K562 (cell line): ENCODE measurements around the gene PRDX2. TPM values are rescaled to one million over a fixed set of nuclear protein-coding genes. Genes with fewer than 3 reads are reported as not detected.

ENCODE experiments used
- BCOR ChIP-seq: fragments of 450-650 bp; IDR thresholded peaks from 2 replicates; pipeline ENCODE4 v1.6.1; 2016
- CTBP1 ChIP-seq: fragments of 450-650 bp; IDR thresholded peaks from 2 replicates; pipeline ENCODE4 v1.6.1; 2016; ENCODE audit warnings: borderline replicate concordance
- EP300 ChIP-seq: IDR thresholded peaks from 2 replicates; pipeline ENCODE4 v1.6.1; 2012; ENCODE audit warnings: low read length, improper control_type of control experiment
- ETV5 ChIP-seq: sonication (generic); formaldehyde crosslinking; IDR thresholded peaks from 2 replicates; pipeline ENCODE4 v1.4.0; 2020; ENCODE audit warnings: low read depth, mild to moderate bottlenecking, missing genetic modification reagents
- L3MBTL2 ChIP-seq: fragments of 450-650 bp; IDR thresholded peaks from 2 replicates; pipeline ENCODE4 v1.6.1; 2016; ENCODE audit warnings: mild to moderate bottlenecking, moderate library complexity
- MYNN ChIP-seq, 2 experiments: sonication (generic); formaldehyde crosslinking in 1 of 2; IDR thresholded peaks; 2 replicates each; pipeline versions ENCODE4 v1.5.0 to v1.6.1; 2016 to 2020; ENCODE audit warnings: antibody characterized with exemption in 1 of 2, missing genetic modification reagents in 1 of 2
- POLR2G ChIP-seq: fragments of 200-400 bp; formaldehyde crosslinking; IDR thresholded peaks from 2 replicates; pipeline ENCODE4 v1.6.1; 2017; ENCODE audit warnings: low read depth, mild to moderate bottlenecking, antibody characterized with exemption, low read length, moderate library complexity
- REST ChIP-seq, 2 experiments: fragments of 450-650 bp; formaldehyde crosslinking in 1 of 2; IDR thresholded peaks; 2 replicates each; pipeline versions ENCODE4 v1.4.0 to v1.6.1; 2014 to 2020; ENCODE audit warnings: mild to moderate bottlenecking in 2 of 2, borderline replicate concordance in 1 of 2, low read depth in 1 of 2
- TFE3 ChIP-seq: fragments of 450-650 bp; formaldehyde crosslinking; IDR thresholded peaks from 2 replicates; pipeline ENCODE4 v1.4.0; 2020; ENCODE audit warnings: mild to moderate bottlenecking, mixed read lengths
- USF1 ChIP-seq: sonication (generic); formaldehyde crosslinking; IDR thresholded peaks from 2 replicates; pipeline ENCODE4 v1.9.0; 2022; ENCODE audit warnings: mild to moderate bottlenecking, missing genetic modification reagents
- XRCC5 ChIP-seq: fragments of 200-400 bp; formaldehyde crosslinking; IDR thresholded peaks from 2 replicates; pipeline ENCODE4 v1.6.1; 2017; ENCODE audit warnings: low read depth, mild to moderate bottlenecking, low read length
- ZBTB33 ChIP-seq: sonication (generic); formaldehyde crosslinking; IDR thresholded peaks from 2 replicates; pipeline ENCODE4 v1.8.1; 2023; ENCODE audit warnings: mild to moderate bottlenecking, missing genetic modification reagents
- polyA plus RNA-seq, 8 experiments: library from polyadenylated mRNA; depleted of rRNA in 4 of 8; stranded (reverse) in 5 of 8; unstranded in 3 of 8; fragments of >200 nt; fragmentation: Nextera tagmentation in 2 of 8; fragmentation: Illumina TruSeq in 1 of 8; extraction: Ambion mirVana in 2 of 8; extraction: Trizol in 1 of 8; gene quantifications; 2 replicates each; pipeline versions ENCODE4 v1.2.1 to v1.2.3, GENCODE V29; 2011 to 2014; ENCODE audit warnings: inconsistent platforms in 1 of 8, missing spikeins in 1 of 8
- total RNA-seq, 7 experiments: library from RNA; depleted of rRNA in 6 of 7; stranded (reverse); fragments of >200 nt in 6 of 7; fragmentation: Illumina TruSeq in 2 of 7; extraction: Trizol in 2 of 7; gene quantifications; 2 replicates each; pipeline versions ENCODE4 v1.2.1 to v1.2.3, GENCODE V29; 2011 to 2021; ENCODE audit warnings: low replicate concordance in 1 of 7

PRDX2 gene
- total and polyA plus RNA-seq, 9 of the 15 experiments (the other 6 are each of a cell fraction or from before 2014, with no cell fraction given) = 206 to 1,183 (median 415) TPM

- TF ChIP-seq USF1 (CRISPR knock-in tag) (peak; percentile 16; the same call in 1 of the 2 replicates), ZBTB33 (peak; percentile 79), CTBP1 (peak; percentile 39; the same call in 1 of the 2 replicates), L3MBTL2 (peak; percentile 87), XRCC5 (peak; percentile 86), EP300 (no peak), MYNN (IDR thresholded peaks at IDR 0.05) (0 out of 2 replicates have a peak, but pooled peaks have one; percentile 33), MYNN (CRISPR knock-in tag; IDR thresholded peaks at IDR 0.05) (no peak), POLR2G (peak; percentile 29), TFE3 (no peak), REST (IDR thresholded peaks at IDR 0.05; ENCODE audit: borderline replicate concordance) (peak; percentile 93), REST (CRISPR knock-in tag; IDR thresholded peaks at IDR 0.05; ENCODE audit: low read depth) (peak; percentile 42; the same call in 1 of the 2 replicates), BCOR (peak; percentile 37; the same call in 1 of the 2 replicates), ETV5 (0 out of 2 replicates have a peak, but pooled peaks have one; percentile 45)
Observed at GRCh38 chr19:12796146-12797071, 5.2 kb downstream of the PRDX2 start (continued).
